H1 (cell line): ENCODE data around the gene FAM193A. TPM values are rescaled to one million over a fixed set of nuclear protein-coding genes. Genes with fewer than 3 reads are reported as not detected.

ENCODE experiments used
- CTCF ChIA-PET: fragments of 300-600 bp; sonication (Branson Sonifier 250); formaldehyde crosslinking; loops from one replicate; lab custom pipeline; 2021; ENCODE audit not compliant: partially characterized antibody; lab: Charles Lee
- POLR2A ChIA-PET: fragments of 300-600 bp; sonication (Branson Sonifier 250); formaldehyde crosslinking; loops from one replicate; lab custom pipeline; 2021; ENCODE audit warnings: inconsistent platforms; ENCODE audit not compliant: partially characterized antibody; lab: Charles Lee
- DNase-seq, 2 experiments: peaks; one replicate each; pipeline versions ENCODE4 v3.0.0 to v3.0.0-alpha.2; 2010 to 2022; ENCODE audit warnings: low spot score in 2 of 2, low read depth in 1 of 2, mixed read lengths in 1 of 2
- FAIRE-seq: peaks from 2 replicates; lab custom pipeline; 2011; peaks lifted over from hg19 to GRCh38; lab: Jason Lieb, UNC
- H2AFZ ChIP-seq: 2 replicates; pipeline ENCODE4 v1.8.1; 2012; ENCODE audit warnings: low read length, inconsistent platforms
- H2AK5ac ChIP-seq: 2 replicates; pipeline ENCODE4 v1.6.1; 2013; ENCODE audit warnings: low read depth, low read length
- H2BK120ac ChIP-seq: replicated peaks from 2 replicates; pipeline ENCODE3; 2013; ENCODE audit warnings: low read depth, low read length, inconsistent platforms
- H2BK12ac ChIP-seq: 2 replicates; pipeline ENCODE4 v1.6.1; 2013; ENCODE audit warnings: low read depth, low read length
- H2BK15ac ChIP-seq: 2 replicates; pipeline ENCODE4 v1.6.1; 2013; ENCODE audit warnings: low read length
- H2BK20ac ChIP-seq: 2 replicates; pipeline ENCODE4 v1.6.1; 2013; ENCODE audit warnings: low read length
- H2BK5ac ChIP-seq: 2 replicates; pipeline ENCODE4 v1.6.1; 2013; ENCODE audit warnings: low read depth, low read length
- H3K14ac ChIP-seq: 2 replicates; pipeline ENCODE4 v1.6.1; 2013; ENCODE audit warnings: inconsistent platforms; ENCODE audit not compliant: insufficient read length
- H3K18ac ChIP-seq: 2 replicates; pipeline ENCODE4 v1.6.1; 2013; ENCODE audit warnings: low read length; ENCODE audit errors: extremely low read depth
- H3K23ac ChIP-seq: 2 replicates; pipeline ENCODE4 v1.6.1; 2013; ENCODE audit warnings: inconsistent platforms; ENCODE audit not compliant: insufficient read length
- H3K23me2 ChIP-seq: 2 replicates; pipeline ENCODE4 v1.6.1; 2013; ENCODE audit warnings: low read depth, low read length
- H3K27ac ChIP-seq: 2 replicates; pipeline ENCODE4 v1.6.1; 2011; ENCODE audit warnings: low read depth, low read length, inconsistent platforms
- H3K27me3 ChIP-seq, 4 experiments: replicated peaks in 1 of 4; 1 replicate in 1 of 4; 2 replicates in 3 of 4; pipeline versions ENCODE4 v1.6.1 to v1.8.1; 2011 to 2013; ENCODE audit warnings: low read length in 3 of 4, mild to moderate bottlenecking in 3 of 4, inconsistent platforms in 2 of 4, mixed read lengths in 2 of 4, moderate library complexity in 1 of 4; ENCODE audit not compliant: control insufficient read depth in 3 of 4, insufficient read depth in 3 of 4; ENCODE audit errors: extremely low read depth in 1 of 4
- H3K36me3 ChIP-seq, 4 experiments: 2 replicates each; pipeline versions ENCODE4 v1.6.1 to v1.8.1; 2011 to 2013; ENCODE audit warnings: mild to moderate bottlenecking in 4 of 4, low read length in 3 of 4, moderate library complexity in 2 of 4, control low read depth in 1 of 4, inconsistent platforms in 1 of 4; ENCODE audit not compliant: insufficient read depth in 4 of 4, control insufficient read depth in 2 of 4
- H3K4ac ChIP-seq: replicated peaks from 2 replicates; pipeline ENCODE3; 2013; ENCODE audit warnings: low read length, low read depth, mixed read lengths, inconsistent platforms; ENCODE audit not compliant: insufficient read length
- H3K4me1 ChIP-seq, 4 experiments: replicated peaks in 1 of 4; 1 replicate in 1 of 4; 2 replicates in 3 of 4; pipeline versions ENCODE4 v1.6.1 to v1.8.1; 2011 to 2013; ENCODE audit warnings: low read length in 3 of 4, inconsistent platforms in 2 of 4, mixed read lengths in 1 of 4; ENCODE audit not compliant: insufficient read depth in 4 of 4, control insufficient read depth in 3 of 4
- H3K4me2 ChIP-seq, 2 experiments: 2 replicates each; pipeline versions ENCODE4 v1.6.1 to v1.8.1; 2011 to 2013; ENCODE audit warnings: low read depth in 2 of 2, low read length in 2 of 2, control low read depth in 1 of 2, inconsistent platforms in 1 of 2, mild to moderate bottlenecking in 1 of 2; ENCODE audit not compliant: insufficient read depth in 1 of 2
- H3K4me3 ChIP-seq, 4 experiments: fragments of 200-600, 300-600 bp in 1 of 4; sonication (generic), shearing (Covaris generic), sonication (Bioruptor Twin) in 1 of 4; 2 replicates each; pipeline versions ENCODE4 v1.5.1 to v1.8.1; 2011 to 2016; ENCODE audit warnings: low read length in 4 of 4, low read depth in 3 of 4, control low read depth in 2 of 4, inconsistent platforms in 2 of 4, mild to moderate bottlenecking in 2 of 4, mixed read lengths in 1 of 4, moderate library complexity in 1 of 4; ENCODE audit not compliant: insufficient read depth in 2 of 4; ENCODE audit errors: extremely low read depth in 1 of 4
- H3K56ac ChIP-seq: replicated peaks from 2 replicates; pipeline ENCODE3; 2013; ENCODE audit warnings: low read depth, mild to moderate bottlenecking, mixed read lengths, low read length, inconsistent platforms; ENCODE audit not compliant: insufficient read length
- H3K79me1 ChIP-seq: 2 replicates; pipeline ENCODE4 v1.6.1; 2013; ENCODE audit warnings: low read depth, low read length, control low read depth
- H3K79me2 ChIP-seq, 2 experiments: 2 replicates each; pipeline versions ENCODE4 v1.6.1 to v1.8.1; 2012 to 2013; ENCODE audit warnings: low read length in 2 of 2, mild to moderate bottlenecking in 2 of 2, inconsistent platforms in 1 of 2; ENCODE audit not compliant: insufficient read depth in 2 of 2, control insufficient read depth in 1 of 2
- H3K9ac ChIP-seq, 4 experiments: replicated peaks in 1 of 4; 1 replicate in 1 of 4; 2 replicates in 3 of 4; pipeline versions ENCODE4 v1.6.1 to v1.8.1; 2011 to 2013; ENCODE audit warnings: low read depth in 3 of 4, low read length in 3 of 4, control low read depth in 2 of 4, mild to moderate bottlenecking in 2 of 4, moderate library complexity in 2 of 4, inconsistent platforms in 1 of 4; ENCODE audit errors: extremely low read depth in 1 of 4
- H3K9me3 ChIP-seq, 2 experiments: 2 replicates each; pipeline versions ENCODE4 v1.6.1 to v1.8.1; 2012 to 2013; ENCODE audit warnings: mild to moderate bottlenecking in 2 of 2, moderate library complexity in 2 of 2, control low read depth in 1 of 2, inconsistent platforms in 1 of 2, low read depth in 1 of 2, low read length in 1 of 2, mixed read lengths in 1 of 2; ENCODE audit not compliant: insufficient read depth in 2 of 2
- H4K20me1 ChIP-seq, 2 experiments: replicated peaks in 1 of 2; 2 replicates each; pipeline versions ENCODE3 to v1.8.1; 2011 to 2013; ENCODE audit warnings: inconsistent platforms in 2 of 2, low read length in 2 of 2, mild to moderate bottlenecking in 1 of 2; ENCODE audit not compliant: insufficient read depth in 2 of 2, control insufficient read depth in 1 of 2
- H4K5ac ChIP-seq: 2 replicates; pipeline ENCODE4 v1.6.1; 2013; ENCODE audit warnings: low read length, low read depth, mixed read lengths, inconsistent platforms; ENCODE audit not compliant: insufficient read length
- H4K8ac ChIP-seq: 2 replicates; pipeline ENCODE4 v1.8.0; 2013; ENCODE audit warnings: mild to moderate bottlenecking, moderate library complexity, low read length, inconsistent platforms; ENCODE audit not compliant: insufficient read depth; ENCODE audit errors: extremely low read depth
- H4K91ac ChIP-seq: replicated peaks from 2 replicates; pipeline ENCODE3; 2013; ENCODE audit warnings: low read length, mixed read lengths, inconsistent platforms; ENCODE audit not compliant: insufficient read length
- BACH1 ChIP-seq: IDR thresholded peaks from 2 replicates; pipeline ENCODE4 v1.6.1; 2012; ENCODE audit warnings: low read length, improper control_type of control experiment
- BCL11A ChIP-seq, 2 experiments: IDR thresholded peaks; one replicate each; pipeline ENCODE4 v1.6.1; 2011; ENCODE audit warnings: low read depth in 2 of 2, low read length in 2 of 2, mild to moderate bottlenecking in 2 of 2
- BRCA1 ChIP-seq: IDR thresholded peaks from 2 replicates; pipeline ENCODE4 v1.6.1; 2012; ENCODE audit warnings: low read depth, low read length, improper control_type of control experiment
- CHD2 ChIP-seq: IDR thresholded peaks from 2 replicates; pipeline ENCODE4 v1.6.1; 2012; ENCODE audit warnings: low read length, improper control_type of control experiment
- CTBP2 ChIP-seq: IDR thresholded peaks from 2 replicates; pipeline ENCODE4 v1.7.0; 2011; ENCODE audit warnings: borderline replicate concordance, mild to moderate bottlenecking, moderate library complexity, mixed read lengths, low read length; ENCODE audit not compliant: insufficient read depth, insufficient read length
- HDAC6 ChIP-seq: IDR thresholded peaks from one replicate; pipeline ENCODE4 v1.7.1; 2012; ENCODE audit warnings: low read depth, mild to moderate bottlenecking, inconsistent platforms, low read length, moderate library complexity
- POU5F1 ChIP-seq: IDR thresholded peaks from 2 replicates; pipeline ENCODE4 v1.6.1; 2011; ENCODE audit warnings: low read depth, mild to moderate bottlenecking, low read length, moderate library complexity
- RXRA ChIP-seq: IDR thresholded peaks from 2 replicates; pipeline ENCODE4 v1.6.1; 2011; ENCODE audit warnings: low read depth, mild to moderate bottlenecking, low read length, moderate library complexity; ENCODE audit not compliant: insufficient read depth
- TAF7 ChIP-seq: optimal IDR thresholded peaks from 2 replicates; pipeline ENCODE3; 2011; ENCODE audit warnings: low read depth, mild to moderate bottlenecking, inconsistent platforms, low read length, moderate library complexity, borderline replicate concordance
- WGBS, 2 experiments: shearing (Covaris generic) in 1 of 2; methylation state at CpG; one replicate each; pipeline versions ENCODE4 v1.1.6 to v1.1.7; 2013 to 2015; ENCODE audit warnings: low lambda C conversion rate in 2 of 2, mixed read lengths in 2 of 2, inconsistent platforms in 1 of 2, low coverage in 1 of 2, missing lambda C conversion rate in 1 of 2; ENCODE audit not compliant: insufficient replicate concordance in 2 of 2, insufficient coverage in 1 of 2, insufficient read length in 1 of 2; ENCODE audit errors: extremely low coverage in 1 of 2, missing lambda C conversion rate in 1 of 2; 5-methylcytosine and 5-hydroxymethylcytosine counted together
- polyA plus RNA-seq, 7 experiments: library from polyadenylated mRNA; depleted of rRNA in 3 of 7; stranded (reverse) in 5 of 7; unstranded in 2 of 7; fragments of >200 nt in 5 of 7; fragments of 200-250 nt in 2 of 7; gene quantifications; 1 replicate in 5 of 7; 2 replicates in 1 of 7; 4 replicates in 1 of 7; pipeline versions ENCODE4 v1.2.1 to v1.2.3, GENCODE V29; 2011 to 2013; ENCODE audit warnings: missing spikeins in 2 of 7, mixed read lengths in 2 of 7
- total RNA-seq: library from RNA; stranded (reverse); fragmentation: NEBNext Ultra II Directional; extraction: Animal tissue kit (Norgen Biotek cat#: 25700); gene quantifications from 2 replicates; pipeline ENCODE4 v1.2.1, GENCODE V29; 2021
- TF ChIP-seq, protein P1 (sequence below): IDR thresholded peaks from 2 replicates; pipeline ENCODE4 v1.6.1; 2012; ENCODE audit warnings: low read length, inconsistent platforms

Gene FAM193A
- total and polyA plus RNA-seq, 2 of the 8 experiments (the other 6 are each of a cell fraction or from before 2014, with no cell fraction given) = 8.7 to 26.2 TPM

DNA sequence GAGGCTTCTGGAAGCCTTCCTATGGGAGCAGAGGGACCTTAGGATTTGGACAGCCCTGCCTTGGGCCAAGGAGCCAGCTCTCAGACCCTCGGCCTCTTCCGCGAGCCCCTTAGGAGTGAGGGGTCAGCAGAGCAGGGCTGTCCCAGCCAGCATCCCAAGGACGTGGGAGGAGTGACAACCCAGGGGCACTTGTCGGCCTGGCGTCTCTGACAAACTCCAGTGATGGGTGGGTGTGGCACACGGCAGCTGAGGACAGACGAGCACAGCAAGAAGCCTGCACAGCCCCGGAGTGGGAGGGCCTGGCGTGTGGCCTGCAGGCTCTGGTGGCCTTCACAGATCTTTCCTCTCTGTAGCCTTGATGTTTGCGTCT lies 231.2 kb downstream of the FAM193A start:
- WGBS, 2 experiments = 85% methylated on average over 11 of the region's 11 CpGs; no CpG with 5 or more reads in 1 of the 2 experiments
- POLR2A ChIA-PET = interaction anchor here (1.0 to 2.9 kb wide), 3 partner anchors 11 to 169 kb away, joined by 3 to 16 read pairs (median 7); no protein-coding TSS in a partner anchor

More for the DNA sequence above, 231.2 kb downstream of the FAM193A start:
- no peak overlapping the region for H2BK5ac ChIP-seq
- CTCF ChIA-PET = interaction anchor here (0.6 to 2.5 kb wide), 4 partner anchors 16 to 462 kb away, joined by 3 to 6 read pairs (median 4); no protein-coding TSS in a partner anchor
- no peaks in the 10 kb centered on the region for H3K79me1 ChIP-seq
- H4K5ac ChIP-seq = no peak overlapping the region
- 0 out of 2 replicates have a peak overlapping the region, but pooled peaks have one; percentile 87 for H2BK12ac ChIP-seq
- DNase-seq (no peak), FAIRE-seq (no peak)
- no peak overlapping the region for H4K8ac ChIP-seq
- H3K36me3 ChIP-seq = no peaks in the 10 kb centered on the region
- no peak overlapping the region for H3K4ac ChIP-seq
- no peak overlapping the region for H3K27ac ChIP-seq
- no peak overlapping the region for H3K23ac ChIP-seq
- H3K23me2 ChIP-seq = no peaks in the 10 kb centered on the region; the same call in 1 of the 2 replicates
- no peak overlapping the region for H3K4me3 ChIP-seq
- no peak overlapping the region for H2AK5ac ChIP-seq
- H2BK20ac ChIP-seq = 0 out of 2 replicates have a peak overlapping the region, but pooled peaks have one; percentile 95
- H3K14ac ChIP-seq = no peak overlapping the region
- H2BK15ac ChIP-seq = 0 out of 2 replicates have a peak overlapping the region, but pooled peaks have one; percentile 92
- H2BK120ac ChIP-seq = no peak overlapping the region
- no peaks in the 10 kb centered on the region for H4K20me1 ChIP-seq
- H3K27me3 ChIP-seq = 0 out of 7 replicates have a peak, but pooled peaks cover 0 to 2% (median under 1%) of the 10 kb centered on the region in 4 experiments
- no peaks in the 10 kb centered on the region for H3K79me2 ChIP-seq
- no peak overlapping the region for H3K18ac ChIP-seq
- no peak overlapping the region for H3K56ac ChIP-seq
- H3K4me1 ChIP-seq = peaks cover 0 to 7% (median 6%) of the 10 kb centered on the region in 4 experiments; a peak in 6 of 7 replicates
- H3K9me3 ChIP-seq = no peaks in the 10 kb centered on the region
- no peak overlapping the region for H3K4me2 ChIP-seq
- no peak overlapping the region for H2AFZ ChIP-seq
- H3K9ac ChIP-seq = no peak overlapping the region
- peak overlapping the region; percentile 65 for H4K91ac ChIP-seq
- no peak for TF ChIP-seq CTBP2
- no peak for TF ChIP-seq TAF7
- TF ChIP-seq, protein P1, sequence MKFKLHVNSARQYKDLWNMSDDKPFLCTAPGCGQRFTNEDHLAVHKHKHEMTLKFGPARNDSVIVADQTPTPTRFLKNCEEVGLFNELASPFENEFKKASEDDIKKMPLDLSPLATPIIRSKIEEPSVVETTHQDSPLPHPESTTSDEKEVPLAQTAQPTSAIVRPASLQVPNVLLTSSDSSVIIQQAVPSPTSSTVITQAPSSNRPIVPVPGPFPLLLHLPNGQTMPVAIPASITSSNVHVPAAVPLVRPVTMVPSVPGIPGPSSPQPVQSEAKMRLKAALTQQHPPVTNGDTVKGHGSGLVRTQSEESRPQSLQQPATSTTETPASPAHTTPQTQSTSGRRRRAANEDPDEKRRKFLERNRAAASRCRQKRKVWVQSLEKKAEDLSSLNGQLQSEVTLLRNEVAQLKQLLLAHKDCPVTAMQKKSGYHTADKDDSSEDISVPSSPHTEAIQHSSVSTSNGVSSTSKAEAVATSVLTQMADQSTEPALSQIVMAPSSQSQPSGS = no peak
- no peak for TF ChIP-seq BACH1
- no peak for TF ChIP-seq BCL11A (IDR thresholded peaks at IDR 0.05; ENCODE audit: low read depth in 2 of 2, low read length in 2 of 2)
- TF ChIP-seq BRCA1 = no peak
- TF ChIP-seq CHD2 = no peak
- TF ChIP-seq RXRA = no peak
- no peak for TF ChIP-seq POU5F1
- TF ChIP-seq HDAC6 = no peak
